Left lung (tissue), 10 donors: Measurements from ENCODE around the gene C10orf67. TPM values are rescaled to one million over a fixed set of nuclear protein-coding genes. Genes with fewer than 3 reads are reported as not detected.

Experiments
- ATAC-seq: fragments of 200-7000 bp; cut with Tn5 transposase; one replicate; pipeline ENCODE4 v1.9.1; 2020; ENCODE audit warnings: moderate library complexity
- DNase-seq, 4 donors: peaks; one replicate each; pipeline ENCODE4 v3.0.0-alpha.2; 2013 to 2020
- H3K27ac ChIP-seq, 2 donors: fragments of 200-600 bp; sonication (generic) in 1 of 2; one replicate each; pipeline versions ENCODE4 v1.5.0 to v1.8.0; 2020 to 2021
- H3K27me3 ChIP-seq, 2 donors: fragments of 200-600 bp; sonication (generic) in 1 of 2; one replicate each; pipeline versions ENCODE4 v1.5.0 to v1.8.0; 2020 to 2021
- H3K36me3 ChIP-seq, 2 donors: fragments of 200-600 bp; sonication (generic) in 1 of 2; one replicate each; pipeline versions ENCODE4 v1.5.0 to v1.8.0; 2020 to 2021
- H3K4me1 ChIP-seq, 2 donors: fragments of 200-600 bp; one replicate each; pipeline ENCODE4 v1.8.0; 2021
- H3K4me3 ChIP-seq, 2 donors: fragments of 200-600 bp; sonication (generic) in 1 of 2; one replicate each; pipeline versions ENCODE4 v1.5.0 to v1.8.0; 2020 to 2021; ENCODE audit warnings: mild to moderate bottlenecking in 1 of 2
- H3K9me3 ChIP-seq, 2 donors: fragments of 200-600 bp; sonication (generic) in 1 of 2; one replicate each; pipeline versions ENCODE4 v1.5.0 to v1.8.0; 2020 to 2021
- intact Hi-C, 2 donors: fragments of 100-400 bp; cut with DNase I; formaldehyde crosslinking; loops; one replicate each; pipeline versions ENCODE4 v1.11.2 to v1.14.2; 2022
- polyA plus RNA-seq, 6 donors: library from polyadenylated mRNA; unstranded; fragments of 120-200 nt; gene quantifications; one replicate each; pipeline ENCODE4 v1.2.1, GENCODE V29; 2013; ENCODE audit not compliant: insufficient read length in 6 of 6
- total RNA-seq, 2 donors: library from RNA; stranded (reverse); fragmentation: NEBNext Ultra II Directional; extraction: Animal tissue kit (Norgen Biotek cat#: 25700); gene quantifications; one replicate each; pipeline ENCODE4 v1.2.1, GENCODE V29; 2021
- TF ChIP-seq, protein P1 (sequence below), 2 donors: fragments of 200-600 bp; sonication (generic) in 1 of 2; IDR thresholded peaks; one replicate each; pipeline versions ENCODE4 v1.5.0 to v1.8.0; 2021; ENCODE audit warnings: antibody characterized with exemption in 2 of 2
- donor health status: DM: no; HTN: yes; CAD: no.
- donor health status: DM: no; HTN: no; CAD: no.

The C10orf67 gene
- total and polyA plus RNA-seq, 8 donors = 0.29 to 0.93 (median 0.53) TPM

DNA sequence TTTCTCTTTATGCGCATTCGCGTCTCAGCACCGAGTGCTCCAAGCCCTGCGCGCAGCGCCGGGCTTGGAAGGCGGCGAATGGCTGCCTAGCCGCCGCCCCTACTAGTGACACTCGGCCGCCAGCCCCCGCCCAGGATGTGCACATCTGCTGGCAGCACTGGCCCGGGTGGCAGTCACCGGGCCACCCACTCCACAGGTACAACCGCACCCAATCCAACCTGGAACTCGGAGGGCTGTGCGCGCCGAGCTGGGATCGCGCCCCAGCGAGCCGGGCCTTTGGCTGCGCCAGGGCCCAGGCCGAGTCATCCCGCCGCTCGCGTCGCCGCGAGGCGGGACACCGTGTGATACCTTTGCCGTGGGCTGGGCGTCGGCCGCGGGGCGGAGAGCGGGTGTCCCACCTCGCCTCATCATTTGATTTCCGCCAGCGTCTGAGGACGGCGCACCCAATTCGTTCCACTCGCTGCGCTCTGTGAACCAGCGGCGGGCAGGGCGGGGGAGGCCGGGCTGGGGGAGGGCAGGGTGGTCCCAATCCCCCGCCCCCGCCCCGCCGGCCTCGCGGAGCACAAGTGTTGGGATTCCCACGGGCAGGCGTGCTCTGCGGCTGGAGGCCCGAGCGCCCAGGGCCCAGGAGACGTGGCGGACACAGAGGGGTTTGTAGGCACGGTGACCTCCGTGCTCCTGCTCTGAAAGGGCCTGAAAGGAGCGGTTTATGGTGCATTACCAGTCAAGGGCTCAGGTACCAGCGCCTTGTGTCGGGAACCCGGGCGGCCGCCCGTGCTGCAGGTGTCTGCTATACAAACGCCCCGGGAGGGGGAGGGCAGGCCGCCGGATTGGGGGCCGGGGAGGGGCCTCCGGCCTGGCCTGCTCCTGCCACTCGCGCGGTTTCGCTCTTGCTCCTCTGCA lies 170.3 kb downstream of the C10orf67 start:
- TF ChIP-seq, protein P1, sequence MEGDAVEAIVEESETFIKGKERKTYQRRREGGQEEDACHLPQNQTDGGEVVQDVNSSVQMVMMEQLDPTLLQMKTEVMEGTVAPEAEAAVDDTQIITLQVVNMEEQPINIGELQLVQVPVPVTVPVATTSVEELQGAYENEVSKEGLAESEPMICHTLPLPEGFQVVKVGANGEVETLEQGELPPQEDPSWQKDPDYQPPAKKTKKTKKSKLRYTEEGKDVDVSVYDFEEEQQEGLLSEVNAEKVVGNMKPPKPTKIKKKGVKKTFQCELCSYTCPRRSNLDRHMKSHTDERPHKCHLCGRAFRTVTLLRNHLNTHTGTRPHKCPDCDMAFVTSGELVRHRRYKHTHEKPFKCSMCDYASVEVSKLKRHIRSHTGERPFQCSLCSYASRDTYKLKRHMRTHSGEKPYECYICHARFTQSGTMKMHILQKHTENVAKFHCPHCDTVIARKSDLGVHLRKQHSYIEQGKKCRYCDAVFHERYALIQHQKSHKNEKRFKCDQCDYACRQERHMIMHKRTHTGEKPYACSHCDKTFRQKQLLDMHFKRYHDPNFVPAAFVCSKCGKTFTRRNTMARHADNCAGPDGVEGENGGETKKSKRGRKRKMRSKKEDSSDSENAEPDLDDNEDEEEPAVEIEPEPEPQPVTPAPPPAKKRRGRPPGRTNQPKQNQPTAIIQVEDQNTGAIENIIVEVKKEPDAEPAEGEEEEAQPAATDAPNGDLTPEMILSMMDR (IDR thresholded peaks at IDR 0.05) = no peak
- Histone ChIP-seq H3K36me3 (no peaks in the 10 kb centered on the region), H3K4me1 (no peaks in the 10 kb centered on the region), H3K4me3 (no peak overlapping the region), H3K9me3 (no peaks in the 10 kb centered on the region), H3K27ac (no peak overlapping the region), H3K27me3 (peaks cover 49 to 100% of the 10 kb centered on the region in 2 donors)
- ATAC-seq (no peak), DNase-seq (no peak)
- intact Hi-C loops = no loop called here

DNA sequence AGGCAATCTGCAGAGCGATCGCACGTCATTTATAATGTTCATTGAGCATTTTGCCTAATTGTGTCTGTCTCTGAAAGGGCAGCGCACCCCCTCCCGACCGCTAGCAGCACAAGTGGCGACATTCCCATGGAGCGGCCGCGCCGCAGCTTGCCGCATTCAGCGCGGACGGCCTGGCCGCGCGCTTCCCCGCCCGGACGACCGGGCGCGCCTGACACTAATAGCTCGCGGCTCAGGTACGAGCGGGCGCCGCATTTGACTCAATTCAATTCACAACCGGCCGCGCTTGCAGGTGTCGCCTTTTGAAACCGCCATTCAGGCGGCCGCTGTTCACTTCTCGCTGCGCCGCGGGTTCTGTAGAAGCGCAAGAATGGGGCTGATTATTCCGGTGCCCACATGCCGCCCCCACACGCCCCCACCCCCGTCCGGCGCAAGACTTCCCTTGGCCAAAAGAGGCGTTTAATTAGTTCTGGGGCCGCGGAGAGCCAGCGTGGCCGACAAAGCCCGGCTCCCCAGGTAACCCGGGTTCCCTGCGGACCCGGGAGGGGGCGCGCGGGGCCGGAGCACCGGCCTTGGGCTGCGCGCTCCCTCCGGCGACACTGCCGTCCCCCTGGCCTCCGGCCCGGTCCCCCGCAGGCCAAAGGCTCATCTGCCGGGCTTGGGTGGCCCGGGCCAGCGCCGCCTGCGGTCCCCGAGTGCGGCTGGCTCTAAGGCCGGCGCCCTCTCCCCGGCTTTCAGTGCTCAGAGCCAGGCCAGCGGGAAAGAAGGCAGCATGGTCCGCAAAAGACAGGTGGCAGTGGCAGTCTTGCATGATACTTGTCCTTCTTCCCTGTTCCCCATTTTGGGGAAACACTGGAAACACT lies 171.2 kb downstream of the C10orf67 start:
- no peaks in the 10 kb centered on the region for H3K36me3 ChIP-seq
- no peak overlapping the region for H3K4me3 ChIP-seq
- ATAC-seq (no peak), DNase-seq (no peak)
- H3K9me3 ChIP-seq = no peaks in the 10 kb centered on the region
- no peak overlapping the region for H3K27ac ChIP-seq
- no peaks in the 10 kb centered on the region for H3K4me1 ChIP-seq
- peaks cover 49 to 100% of the 10 kb centered on the region in 2 donors for H3K27me3 ChIP-seq
- intact Hi-C loops = no loop called here
- TF ChIP-seq, protein P1 (IDR thresholded peaks at IDR 0.05) = no peak

DNA sequence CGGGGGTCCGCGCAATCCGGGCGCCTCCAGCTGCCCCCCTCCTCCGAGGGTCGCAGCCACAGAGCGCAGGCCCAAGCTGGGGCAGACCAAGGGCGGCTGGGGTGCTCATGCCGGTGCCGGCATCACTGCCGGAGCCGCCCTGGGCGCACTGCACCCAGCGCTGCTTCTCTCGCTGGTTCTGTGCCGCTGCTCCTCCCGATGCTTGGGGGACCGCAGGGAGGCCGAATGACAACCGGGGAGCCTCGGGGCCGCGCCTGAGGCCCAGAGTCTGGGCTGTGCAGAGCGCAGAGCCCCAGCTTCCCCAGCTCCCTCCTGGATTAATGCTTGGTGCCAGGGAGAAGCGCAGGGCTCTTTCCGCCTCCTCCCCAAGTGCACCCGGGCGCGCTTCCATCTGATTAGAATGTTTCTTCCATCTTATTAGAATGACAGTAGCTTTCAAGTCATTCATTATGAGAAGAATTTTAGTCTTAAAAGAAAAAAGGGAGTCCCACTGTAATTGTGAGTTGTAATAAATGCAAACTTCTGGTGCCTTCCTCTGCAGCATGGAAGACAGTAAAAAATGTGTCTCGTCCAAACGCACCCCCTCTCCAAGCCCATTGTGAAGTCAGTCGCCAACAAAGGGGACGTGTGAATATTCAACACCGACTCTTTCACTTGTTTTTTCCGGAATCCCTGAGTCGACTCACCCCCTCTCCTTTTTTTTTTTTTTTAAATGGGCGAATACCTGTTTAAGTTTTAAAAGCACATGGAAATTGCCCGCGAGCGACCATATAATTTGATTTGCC lies 172.0 kb downstream of the C10orf67 start:
- intact Hi-C loops = no loop called here
- Histone ChIP-seq H3K9me3 (no peaks in the 10 kb centered on the region), H3K27me3 (peaks cover 49 to 97% of the 10 kb centered on the region in 2 donors), H3K36me3 (no peaks in the 10 kb centered on the region), H3K4me1 (no peaks in the 10 kb centered on the region), H3K4me3 (no peak overlapping the region), H3K27ac (no peak overlapping the region)
- DNase-seq = no peak
- TF ChIP-seq, protein P1 (IDR thresholded peaks at IDR 0.05) = no peak
- ATAC-seq = no peak

DNA sequence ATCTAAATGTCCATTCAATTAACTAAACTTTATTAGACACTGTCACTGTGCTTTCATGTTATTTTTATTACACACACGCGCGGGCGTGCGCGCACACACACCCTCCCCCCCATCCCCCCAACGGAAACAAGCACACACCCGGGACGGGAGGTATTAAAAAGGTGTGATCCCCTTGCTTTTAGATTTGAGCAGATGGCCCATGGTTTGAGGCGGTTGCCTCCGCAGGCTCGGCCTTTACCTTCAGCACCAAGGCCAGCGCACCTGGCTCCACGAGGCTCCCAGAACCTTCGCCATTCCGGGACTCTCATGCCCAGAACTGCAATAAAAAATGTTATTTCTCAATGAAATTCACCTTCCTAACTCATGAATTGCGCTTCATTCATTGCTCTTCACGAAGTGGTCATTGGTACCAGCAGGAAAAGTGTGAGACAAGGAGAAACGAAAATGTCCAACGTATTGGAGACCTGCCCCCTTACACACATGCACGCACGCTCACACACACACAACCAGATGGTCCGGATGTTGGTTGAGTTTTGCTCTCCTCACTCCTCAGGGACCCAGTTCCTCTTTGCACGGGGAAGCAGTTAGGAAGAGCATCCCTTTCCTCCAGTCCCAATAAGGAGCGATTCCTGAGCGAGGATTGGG lies 173.2 kb downstream of the C10orf67 start:
- H3K36me3 ChIP-seq = no peaks in the 10 kb centered on the region
- H3K4me3 ChIP-seq = no peak overlapping the region
- intact Hi-C loops = no loop called here
- H3K27me3 ChIP-seq = peaks cover 49 to 85% of the 10 kb centered on the region in 2 donors
- TF ChIP-seq, protein P1 (IDR thresholded peaks at IDR 0.05) = no peak
- H3K27ac ChIP-seq = no peak overlapping the region
- H3K4me1 ChIP-seq = no peaks in the 10 kb centered on the region
- DNase-seq (peak in 2 of 4 donors; percentile 36 to 61), ATAC-seq (peak; percentile 69)
- no peaks in the 10 kb centered on the region for H3K9me3 ChIP-seq
